Calu3 (cell line): ENCODE measurements around the gene ERC2. TPM values are rescaled to one million over a fixed set of nuclear protein-coding genes. Genes with fewer than 3 reads are reported as not detected.

ENCODE experiments used
- BruUV-seq: library from RNA; stranded (reverse); fragments of 400-500 nt; replicated peaks from 2 replicates; lab custom pipeline; 2021; lab: Mats Ljungman, UMichigan
- CTCF ChIA-PET: fragments of 300-600 bp; sonication (Branson Sonifier 250); formaldehyde crosslinking; loops from one replicate; lab custom pipeline; 2022; ENCODE audit warnings: antibody characterized with exemption; lab: Charles Lee
- DNase-seq: peaks from one replicate; pipeline ENCODE4 v3.0.0; 2022
- H3K27ac Mint-ChIP-seq: one replicate; pipeline ENCODE4 v1.8.0; 2022; ENCODE audit warnings: mixed read lengths; ENCODE audit not compliant: unreplicated experiment
- H3K27me3 Mint-ChIP-seq: one replicate; pipeline ENCODE4 v1.8.0; 2022; ENCODE audit warnings: mixed read lengths; ENCODE audit not compliant: unreplicated experiment
- H3K36me3 Mint-ChIP-seq: one replicate; pipeline ENCODE4 v1.8.0; 2022; ENCODE audit warnings: mild to moderate bottlenecking, moderate library complexity, mixed read lengths; ENCODE audit not compliant: insufficient read depth, unreplicated experiment
- H3K4me1 Mint-ChIP-seq: one replicate; pipeline ENCODE4 v1.8.0; 2022; ENCODE audit warnings: mild to moderate bottlenecking, low read depth, mixed read lengths; ENCODE audit not compliant: unreplicated experiment
- H3K4me3 Mint-ChIP-seq: one replicate; pipeline ENCODE4 v1.8.0; 2022; ENCODE audit warnings: mild to moderate bottlenecking, low read depth, moderate library complexity, mixed read lengths; ENCODE audit not compliant: unreplicated experiment
- H3K9me3 Mint-ChIP-seq: one replicate; pipeline ENCODE4 v1.8.0; 2022; ENCODE audit warnings: low read depth, mixed read lengths; ENCODE audit not compliant: unreplicated experiment
- intact Hi-C: fragments of 100-400 bp; cut with micrococcal nuclease; formaldehyde crosslinking; loops from one replicate; pipeline ENCODE4 v1.10.0; 2022; ENCODE audit not compliant: unreplicated experiment
- total RNA-seq: library from RNA; stranded (reverse); gene quantifications from 2 replicates; pipeline ENCODE4 v1.2.3, GENCODE V29; 2022
- TF ChIP-seq, protein P1 (sequence below): fragments of 200-600 bp; IDR thresholded peaks from one replicate; pipeline ENCODE4 v1.8.0; 2022; ENCODE audit warnings: antibody characterized with exemption; ENCODE audit not compliant: unreplicated experiment

Gene ERC2
- total RNA-seq, 1 experiment from 2014 or later = 0.73 TPM

DNA sequence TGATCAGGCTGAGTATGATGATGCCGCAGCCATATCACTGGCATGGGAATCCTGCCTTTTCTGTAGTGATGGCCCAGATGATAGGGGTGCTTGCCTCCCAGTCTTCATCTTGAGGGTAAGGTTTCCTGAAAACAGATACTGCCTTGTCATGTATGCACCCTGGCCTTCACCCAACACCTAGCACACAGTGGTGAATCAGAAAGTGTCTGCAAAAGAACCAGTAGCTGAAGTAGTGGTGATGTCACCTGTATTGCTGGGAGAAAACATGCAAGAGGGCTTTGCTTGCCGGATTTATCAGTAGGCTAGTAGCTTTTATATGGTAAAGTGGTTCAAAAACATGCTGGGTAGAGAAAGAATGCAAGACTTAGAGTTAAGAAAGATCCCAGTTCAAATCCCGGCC, 561.4 kb downstream of the ERC2 start:
- CTCF ChIA-PET = no interaction called here

DNA sequence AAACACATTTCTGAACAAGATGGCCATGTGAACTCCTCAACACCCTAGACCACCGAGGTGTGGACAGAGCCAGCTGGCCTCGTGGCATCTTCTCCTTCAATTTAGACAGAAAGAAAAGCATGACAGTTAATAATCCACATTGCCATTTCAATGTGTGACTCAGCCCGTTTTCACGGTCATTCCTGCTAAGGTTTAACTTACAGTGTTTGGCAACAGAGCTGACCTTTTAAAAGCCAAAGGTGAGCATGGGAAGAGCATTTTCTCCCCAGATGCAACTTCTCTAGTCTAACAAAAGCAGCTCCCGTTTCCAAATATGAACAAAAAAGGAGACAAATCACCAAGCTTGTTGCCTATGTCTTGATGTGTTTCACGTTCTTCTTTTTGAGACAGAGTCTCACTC, 563.6 kb downstream of the ERC2 start:
- TF ChIP-seq, protein P1, sequence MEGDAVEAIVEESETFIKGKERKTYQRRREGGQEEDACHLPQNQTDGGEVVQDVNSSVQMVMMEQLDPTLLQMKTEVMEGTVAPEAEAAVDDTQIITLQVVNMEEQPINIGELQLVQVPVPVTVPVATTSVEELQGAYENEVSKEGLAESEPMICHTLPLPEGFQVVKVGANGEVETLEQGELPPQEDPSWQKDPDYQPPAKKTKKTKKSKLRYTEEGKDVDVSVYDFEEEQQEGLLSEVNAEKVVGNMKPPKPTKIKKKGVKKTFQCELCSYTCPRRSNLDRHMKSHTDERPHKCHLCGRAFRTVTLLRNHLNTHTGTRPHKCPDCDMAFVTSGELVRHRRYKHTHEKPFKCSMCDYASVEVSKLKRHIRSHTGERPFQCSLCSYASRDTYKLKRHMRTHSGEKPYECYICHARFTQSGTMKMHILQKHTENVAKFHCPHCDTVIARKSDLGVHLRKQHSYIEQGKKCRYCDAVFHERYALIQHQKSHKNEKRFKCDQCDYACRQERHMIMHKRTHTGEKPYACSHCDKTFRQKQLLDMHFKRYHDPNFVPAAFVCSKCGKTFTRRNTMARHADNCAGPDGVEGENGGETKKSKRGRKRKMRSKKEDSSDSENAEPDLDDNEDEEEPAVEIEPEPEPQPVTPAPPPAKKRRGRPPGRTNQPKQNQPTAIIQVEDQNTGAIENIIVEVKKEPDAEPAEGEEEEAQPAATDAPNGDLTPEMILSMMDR = no peak
- H3K27me3 Mint-ChIP-seq = no peaks in the 10 kb centered on the region
- no peaks in the 10 kb centered on the region for H3K4me1 Mint-ChIP-seq
- CTCF ChIA-PET = no interaction called here
- peaks cover 3% of the 10 kb centered on the region for H3K9me3 Mint-ChIP-seq
- no peak overlapping the region for H3K27ac Mint-ChIP-seq
- no peak for DNase-seq
- intact Hi-C loops = loop anchor here (10.0 kb wide), 1 partner anchor 420 kb away; the partner anchor contains the start of gene WNT5A
- H3K4me3 Mint-ChIP-seq = no peak overlapping the region
- no TSS peak for BruUV-seq
- H3K36me3 Mint-ChIP-seq = no peaks in the 10 kb centered on the region

More for the DNA sequence above, 561.4 kb downstream of the ERC2 start:
- Mint-ChIP-seq H3K36me3 (no peaks in the 10 kb centered on the region), H3K27ac (no peak overlapping the region), H3K9me3 (peaks cover 4% of the 10 kb centered on the region), H3K27me3 (no peaks in the 10 kb centered on the region), H3K4me1 (no peaks in the 10 kb centered on the region), H3K4me3 (no peak overlapping the region)
- DNase-seq = no peak
- TF ChIP-seq, protein P1 = no peak
- intact Hi-C loops = loop anchor here (10.0 kb wide), 1 partner anchor 422 kb away; the partner anchor contains the start of gene WNT5A
- BruUV-seq = no TSS peak

DNA sequence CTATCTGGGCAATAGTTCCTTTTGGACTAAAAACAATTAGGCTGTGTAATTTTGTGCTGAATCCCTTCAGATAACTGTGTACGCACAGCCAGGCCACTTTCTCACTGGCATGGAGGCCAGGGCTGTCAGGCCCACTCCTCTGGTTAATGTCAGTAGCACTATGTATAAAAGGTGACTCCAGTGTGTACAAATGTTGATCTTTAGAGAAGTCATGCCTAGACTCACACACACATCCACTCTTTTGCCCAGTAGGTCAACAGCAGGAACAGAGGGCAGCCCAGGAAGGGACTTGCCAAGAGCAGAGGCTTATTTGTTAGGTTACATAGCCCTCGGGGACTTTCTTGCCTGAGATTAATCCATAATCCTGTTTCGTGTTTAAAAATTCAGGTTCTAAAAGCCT, 564.6 kb downstream of the ERC2 start:
- Mint-ChIP-seq H3K27me3 (no peaks in the 10 kb centered on the region), H3K36me3 (no peaks in the 10 kb centered on the region), H3K4me3 (no peak overlapping the region), H3K9me3 (peaks cover 3% of the 10 kb centered on the region), H3K4me1 (no peaks in the 10 kb centered on the region), H3K27ac (no peak overlapping the region)
- TF ChIP-seq, protein P1 = no peak
- BruUV-seq = no TSS peak
- no peak for DNase-seq
- intact Hi-C loops = loop anchor here (10.0 kb wide), 1 partner anchor 419 kb away; the partner anchor contains the start of gene WNT5A
- CTCF ChIA-PET = no interaction called here

DNA sequence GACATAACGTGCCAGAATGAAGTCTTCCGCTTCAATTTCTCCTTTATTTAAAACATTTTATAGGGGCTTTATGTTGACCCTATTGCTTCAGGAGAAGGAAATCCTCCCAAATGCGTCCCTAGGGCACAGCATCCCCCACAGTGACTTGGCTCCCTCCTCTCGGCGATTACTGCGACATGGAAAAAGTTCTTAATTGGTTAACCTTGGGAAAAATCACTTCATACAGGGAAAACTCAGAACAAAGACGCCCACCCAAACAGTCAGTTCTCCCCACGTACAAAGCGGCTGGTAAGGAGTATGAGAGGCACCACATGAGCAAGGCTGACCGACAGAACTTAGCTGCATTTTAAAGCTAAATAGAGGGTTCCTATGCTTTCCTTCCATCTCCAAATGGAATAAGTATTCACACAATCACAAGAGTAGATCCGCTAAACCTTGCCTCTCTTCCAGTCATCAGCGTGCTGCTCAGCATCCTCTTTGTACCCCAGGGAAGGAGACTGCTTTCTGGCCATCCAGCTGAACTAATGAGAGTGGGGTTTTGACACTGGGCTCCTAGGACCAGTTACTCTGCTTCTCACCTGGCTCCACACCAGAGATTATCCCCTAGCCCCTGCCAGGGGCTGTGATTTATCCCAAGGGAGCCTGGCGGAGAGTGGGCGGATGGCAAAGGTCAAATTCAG, 565.9 kb downstream of the ERC2 start:
- no peaks in the 10 kb centered on the region for H3K9me3 Mint-ChIP-seq
- intact Hi-C loops = loop anchor here (10.0 kb wide), 1 partner anchor 418 kb away; the partner anchor contains the start of gene WNT5A
- BruUV-seq = no TSS peak
- H3K36me3 Mint-ChIP-seq = no peaks in the 10 kb centered on the region
- TF ChIP-seq, protein P1 = no peak
- H3K4me1 Mint-ChIP-seq = no peaks in the 10 kb centered on the region
- no peak overlapping the region for H3K27ac Mint-ChIP-seq
- H3K27me3 Mint-ChIP-seq = no peaks in the 10 kb centered on the region
- DNase-seq = no peak
- CTCF ChIA-PET = no interaction called here
- no peak overlapping the region for H3K4me3 Mint-ChIP-seq
